Limb (tissue), 2 donors: ENCODE results near the gene PGA5.
"Not testable (repeated sequence)": the region's sequence is repeated elsewhere in the genome, so short reads cannot be mapped to it uniquely, and the experiment has no call there.

Experiments
- DNase-seq, 2 donors: peaks; one replicate each; pipeline ENCODE4 v3.0.0-alpha.2; 2016; ENCODE audit errors: extremely low spot score in 2 of 2

Gene PGA5

GRCh38 chr11:61240875-61241274, at the start of gene PGA5:
TSS of gene PGA5 (plus strand) at chr11:61241175. CDS start at chr11:61241227, 52 bp downstream.
- DNase-seq: not testable (repeated sequence)

DNA sequence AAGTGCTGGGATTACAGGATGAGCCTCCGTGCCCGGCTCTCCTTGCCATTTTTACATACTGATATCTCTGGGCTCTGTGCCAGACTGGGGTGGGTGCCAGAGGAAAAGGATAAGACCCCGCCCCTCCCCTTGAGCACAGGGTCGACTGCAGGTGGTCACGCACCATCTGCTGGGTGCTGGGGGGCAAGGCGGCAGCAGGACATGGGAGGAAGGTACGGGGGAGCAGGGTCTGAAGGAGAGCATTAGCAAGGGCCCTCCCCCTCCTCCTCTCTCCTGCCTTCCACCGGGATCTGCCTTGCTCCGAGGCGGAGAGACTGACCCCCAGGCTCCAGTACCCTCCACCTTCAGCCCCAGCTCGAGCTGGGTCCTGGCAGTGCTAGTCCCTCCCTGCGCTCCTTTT, 47.4 kb upstream of the PGA5 start:
- no peak for DNase-seq

GRCh38 chr11:61194169-61194671, 46.8 kb upstream of the PGA5 start:
- no peak for DNase-seq

DNA sequence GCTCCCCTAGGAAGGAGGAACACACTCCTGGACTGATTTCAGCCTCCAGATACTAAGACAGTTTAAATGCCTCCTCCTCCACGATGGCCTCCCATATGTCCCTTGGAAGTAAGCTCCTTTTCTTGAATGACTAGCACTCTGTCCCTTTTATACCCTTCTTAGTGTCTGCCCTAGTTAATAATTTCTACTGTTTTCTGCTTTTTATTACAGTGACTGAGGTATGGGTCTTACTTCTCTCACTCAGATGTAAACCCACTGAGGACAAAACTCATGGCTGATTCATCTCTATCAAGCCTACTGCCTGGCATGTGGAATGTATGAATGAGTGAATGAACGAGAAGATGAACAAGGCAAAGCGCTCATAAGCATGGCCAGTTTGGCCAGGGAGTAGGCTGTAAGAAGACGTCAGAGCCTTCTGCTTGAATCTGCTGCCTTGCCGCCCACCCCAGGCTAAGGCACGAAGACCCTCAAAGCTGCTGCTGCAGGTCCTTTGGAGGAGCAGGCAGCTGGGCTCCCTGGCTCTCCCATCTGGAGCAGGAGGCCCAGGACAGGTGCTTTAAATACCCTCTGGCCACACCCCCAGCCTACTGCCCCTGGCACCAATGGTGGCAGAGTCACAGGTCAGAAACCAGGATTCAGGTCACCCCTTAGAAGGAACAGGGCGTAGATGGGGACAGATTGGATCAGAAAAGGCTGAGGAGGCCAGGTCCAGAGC, 45.8 kb upstream of the PGA5 start:
- no peak for DNase-seq

DNA sequence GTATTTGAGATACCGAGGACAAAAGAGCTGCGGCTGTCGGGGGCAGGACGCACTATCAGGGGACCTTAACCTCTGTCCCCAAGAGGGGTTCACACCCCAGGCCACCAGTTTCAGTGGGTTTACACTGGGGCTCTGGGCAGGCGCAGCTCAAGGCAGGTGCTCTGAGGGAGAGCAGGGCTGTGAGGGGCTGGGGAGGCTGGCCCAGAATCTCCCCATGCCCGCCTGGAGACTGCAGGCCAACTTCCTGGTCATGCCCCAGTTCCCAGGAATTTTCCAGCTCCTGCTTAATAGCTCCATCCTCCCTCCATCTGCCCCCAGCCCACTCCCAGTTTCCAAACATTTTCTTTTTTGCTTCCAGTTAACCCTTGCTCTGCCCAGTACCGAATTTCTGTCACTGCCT, 45.3 kb upstream of the PGA5 start:
- no peak for DNase-seq

DNA sequence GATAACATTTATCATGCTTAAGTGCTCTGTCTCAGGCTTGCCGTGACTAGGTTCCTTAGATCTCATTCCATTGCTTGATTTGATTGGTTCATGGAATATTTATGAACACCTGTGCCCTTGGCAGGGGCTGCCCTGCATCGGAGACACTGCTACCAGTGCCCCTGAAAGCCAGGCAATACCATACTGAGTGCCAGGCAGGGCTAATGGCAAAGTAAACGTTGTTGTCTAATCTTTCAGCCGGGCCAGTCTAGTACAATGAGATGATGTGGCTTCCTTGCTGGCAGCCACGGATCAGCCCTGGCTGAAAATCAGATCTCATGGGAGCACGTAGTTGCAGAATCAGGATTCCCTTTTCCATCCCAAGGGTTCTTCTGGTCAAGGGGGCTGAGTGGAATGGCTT, 42.6 kb upstream of the PGA5 start:
- no peak for DNase-seq

DNA sequence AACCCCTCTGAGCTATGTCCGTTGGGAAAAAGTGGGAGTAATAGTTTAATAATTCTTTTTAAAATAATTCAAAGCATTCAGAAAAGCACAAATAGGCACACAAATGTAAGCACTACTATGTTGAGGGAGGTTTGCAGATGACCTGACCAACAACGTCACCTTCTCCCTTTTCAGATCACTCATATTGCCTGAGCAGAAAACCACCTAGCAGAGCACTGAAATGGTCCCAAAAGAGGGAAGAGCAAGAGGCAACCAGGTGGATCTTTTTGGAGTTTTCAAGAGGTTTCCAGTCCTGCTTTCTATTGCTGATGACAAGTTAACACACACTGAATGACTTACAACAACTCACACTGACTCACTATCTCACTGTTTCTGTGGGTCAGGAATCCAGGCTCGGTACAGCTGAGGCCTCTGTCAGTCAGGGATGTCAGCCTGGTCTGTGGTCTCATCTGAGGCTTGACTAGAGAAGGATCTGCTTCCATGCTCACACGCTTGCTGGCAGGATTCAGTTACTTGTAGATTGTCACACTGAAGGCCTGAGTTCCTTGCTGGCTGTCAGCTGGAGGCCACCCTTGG, 41.9 kb upstream of the PGA5 start:
- no peak for DNase-seq

GRCh38 chr11:61201476-61201875, 39.5 kb upstream of the PGA5 start:
- no peak for DNase-seq

DNA sequence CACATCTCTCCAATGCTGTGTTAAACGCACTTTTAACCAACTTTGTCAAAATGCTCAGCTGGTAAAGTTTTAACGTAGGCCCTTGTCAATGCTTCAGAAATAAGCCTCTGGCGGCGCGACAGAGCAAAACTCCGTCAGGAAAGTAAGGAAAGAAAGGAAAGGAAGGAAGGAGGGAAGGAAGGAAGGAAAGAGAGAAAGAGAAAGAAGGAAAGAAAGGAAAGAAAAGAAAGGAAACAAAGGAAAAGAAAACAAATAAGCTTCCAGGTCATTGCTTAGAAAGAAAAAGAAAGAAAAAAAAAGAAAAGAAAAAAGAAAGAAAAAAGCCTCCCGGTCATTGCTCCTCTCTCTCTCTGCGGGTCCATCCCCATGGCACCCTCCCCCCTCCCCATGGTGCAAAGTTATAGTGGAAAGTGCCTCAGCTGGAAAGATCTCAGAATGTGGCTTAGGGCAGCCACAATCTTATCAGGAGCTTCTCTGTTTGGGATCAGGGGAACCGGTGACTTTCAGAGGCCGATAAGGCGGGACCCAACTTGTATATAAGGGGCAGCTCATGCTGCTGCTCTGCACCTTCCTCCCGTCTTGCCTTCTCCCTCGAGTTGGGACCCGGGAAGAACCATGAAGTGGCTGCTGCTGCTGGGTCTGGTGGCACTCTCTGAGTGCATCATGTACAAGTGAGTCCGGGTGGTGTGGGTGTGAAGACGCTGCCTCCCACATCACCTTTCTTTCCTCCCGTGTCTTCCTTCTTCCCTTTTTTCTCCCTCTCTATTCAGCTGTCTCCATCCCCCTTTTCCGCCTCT, 37.8 kb upstream of the PGA5 start, which contains the start of gene PGA3:
TSS of gene PGA3 (plus strand) at position 566 of the 797 bp plus-strand sequence. CDS start at position 616, 50 bp downstream.
- not testable (repeated sequence) for DNase-seq

DNA sequence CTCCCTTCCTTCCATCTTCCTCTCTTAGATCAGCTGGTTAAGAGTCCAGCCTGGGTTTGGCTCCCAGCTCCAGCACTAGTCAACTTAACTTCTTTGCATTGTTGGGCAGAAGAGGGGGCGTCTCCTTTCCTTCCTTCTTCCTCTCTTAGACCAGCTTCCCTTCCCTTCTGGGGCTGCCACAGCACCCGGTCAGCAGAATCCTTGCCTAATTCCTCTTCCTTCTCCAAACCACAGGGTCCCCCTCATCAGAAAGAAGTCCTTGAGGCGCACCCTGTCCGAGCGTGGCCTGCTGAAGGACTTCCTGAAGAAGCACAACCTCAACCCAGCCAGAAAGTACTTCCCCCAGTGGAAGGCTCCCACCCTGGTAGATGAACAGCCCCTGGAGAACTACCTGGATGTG, 37.1 kb upstream of the PGA5 start:
- not testable (repeated sequence) for DNase-seq

- DNase-seq: not testable (repeated sequence)
Measured at GRCh38 chr11:61204502-61205059, 36.4 kb upstream of the PGA5 start.

DNA sequence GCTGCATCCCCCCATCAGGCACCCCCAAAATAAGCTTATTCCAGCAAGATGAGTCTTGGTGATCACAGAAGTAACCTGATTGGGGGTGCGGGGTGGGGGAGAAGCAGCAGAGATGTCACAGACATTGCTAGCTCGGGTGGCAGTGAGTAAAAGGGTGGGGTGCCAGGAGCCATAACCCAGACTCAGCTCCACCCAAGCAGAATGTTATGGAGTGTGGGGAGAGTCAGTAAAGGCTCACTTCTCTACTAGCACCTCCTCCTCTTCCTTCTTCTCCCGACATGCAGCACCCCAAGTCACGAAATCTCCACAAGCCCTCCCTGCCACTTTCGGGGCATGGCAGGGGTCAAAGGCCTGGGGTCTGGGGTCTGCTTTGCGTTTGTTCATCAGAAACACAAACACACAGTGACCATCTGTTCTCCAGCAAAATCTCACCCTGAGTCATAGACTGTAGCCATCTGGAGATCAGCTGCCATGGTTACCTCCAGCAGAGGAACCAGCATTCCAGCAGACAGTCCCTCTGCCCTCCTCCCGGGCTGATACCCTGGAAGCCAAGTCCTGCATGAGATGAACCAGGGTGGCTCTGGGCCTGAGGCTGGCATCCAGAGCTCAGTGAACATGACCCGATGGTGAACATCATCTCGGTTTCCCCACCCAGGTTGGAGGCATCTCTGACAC, 33.2 kb upstream of the PGA5 start:
- not testable (repeated sequence) for DNase-seq

DNA sequence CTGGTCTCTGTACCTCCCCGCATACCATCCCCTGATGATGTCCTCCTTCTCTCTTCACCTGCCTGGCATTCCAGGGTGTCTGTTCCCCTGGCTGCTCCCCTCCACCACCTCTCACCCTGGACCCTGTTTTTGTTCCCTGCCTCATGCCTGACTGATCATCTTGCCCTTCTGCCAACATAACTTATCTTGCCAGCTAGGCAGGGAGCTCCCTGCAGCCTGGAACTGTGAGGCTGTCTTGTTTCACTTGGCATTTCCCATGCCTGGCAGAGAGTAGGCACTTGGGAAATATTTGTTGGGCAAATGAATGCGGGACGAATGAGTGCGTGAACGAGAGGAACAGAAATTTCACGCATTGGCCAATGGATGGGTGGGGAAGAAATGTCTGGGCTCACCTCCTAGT, 30.3 kb upstream of the PGA5 start:
- not testable (repeated sequence) for DNase-seq

GRCh38 chr11:61211327-61211952, 29.5 kb upstream of the PGA5 start:
- not testable (repeated sequence) for DNase-seq

DNA sequence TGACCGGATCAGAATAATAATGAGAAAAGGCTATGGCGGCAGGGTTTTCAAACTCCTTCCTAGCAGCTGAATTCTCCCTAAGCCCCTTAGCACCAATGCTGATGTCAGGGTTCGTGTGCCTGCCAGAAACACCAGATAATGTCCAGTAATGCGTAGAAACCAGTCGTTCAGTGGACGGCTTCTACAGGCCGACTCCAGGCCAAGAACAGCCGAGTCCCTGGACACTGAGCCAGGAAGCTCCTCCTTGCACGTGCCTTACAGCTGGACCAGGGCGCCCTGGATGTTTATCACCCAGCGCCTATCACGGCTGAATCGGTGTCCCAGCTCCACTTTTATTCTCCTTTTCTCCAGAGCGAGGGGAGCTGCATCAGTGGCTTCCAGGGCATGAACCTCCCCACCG, 28.8 kb upstream of the PGA5 start:
- DNase-seq: not testable (repeated sequence)

GRCh38 chr11:61213711-61214324, 27.2 kb upstream of the PGA5 start:
- not testable (repeated sequence) for DNase-seq

DNA sequence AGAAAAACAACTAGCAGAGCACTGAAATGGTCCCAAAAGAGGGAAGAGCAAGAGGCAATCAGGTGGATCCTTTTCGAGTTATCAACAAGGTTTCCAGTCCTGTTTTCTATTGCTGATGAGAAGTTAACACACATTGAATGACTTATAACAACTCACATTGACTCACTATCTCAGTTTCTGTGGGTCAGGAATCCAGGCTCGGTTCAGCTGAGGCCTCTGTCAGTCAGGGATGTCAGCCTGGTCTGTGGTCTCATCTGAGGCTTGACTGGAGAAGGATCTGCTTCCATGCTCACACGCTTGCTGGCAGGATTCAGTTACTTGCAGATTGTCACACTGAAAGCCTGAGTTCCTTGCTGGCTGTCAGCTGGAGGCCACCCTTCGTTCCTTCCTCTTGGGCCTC, 22.7 kb upstream of the PGA5 start:
- not testable (repeated sequence) for DNase-seq

GRCh38 chr11:61219016-61219415, 22.0 kb upstream of the PGA5 start:
- DNase-seq: not testable (repeated sequence)

DNA sequence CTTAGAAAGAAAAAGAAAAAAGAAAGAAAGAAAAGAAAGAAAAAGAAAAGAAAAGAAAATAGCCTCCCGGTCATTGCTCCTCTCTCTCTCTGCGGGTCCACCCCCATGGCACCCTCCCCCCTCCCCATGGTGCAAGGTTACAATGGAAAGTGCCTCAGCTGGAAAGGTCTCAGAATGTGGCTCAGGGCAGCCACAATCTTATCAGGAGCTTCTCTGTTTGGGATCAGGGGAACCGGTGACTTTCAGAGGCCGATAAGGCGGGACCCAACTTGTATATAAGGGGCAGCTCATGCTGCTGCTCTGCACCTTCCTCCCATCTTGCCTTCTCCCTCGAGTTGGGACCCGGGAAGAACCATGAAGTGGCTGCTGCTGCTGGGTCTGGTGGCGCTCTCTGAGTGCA, 18.9 kb upstream of the PGA5 start, which contains the start of gene PGA4:
TSS of gene PGA4 (plus strand) at position 301 of the 400 bp plus-strand sequence. CDS start at position 355, 54 bp downstream.
- not testable (repeated sequence) for DNase-seq

- DNase-seq: not testable (repeated sequence)
Measured at GRCh38 chr11:61222692-61223091, 18.3 kb upstream of the PGA5 start.
